ENCODE data around the gene CCDC34. TPM values are rescaled to one million over a fixed set of nuclear protein-coding genes. Genes with fewer than 3 reads are reported as not detected.

The CCDC34 gene
- polyA plus RNA-seq, 3 donors from 2014 or later: 1.3 to 1.6 (median 1.4) TPM

DNA sequence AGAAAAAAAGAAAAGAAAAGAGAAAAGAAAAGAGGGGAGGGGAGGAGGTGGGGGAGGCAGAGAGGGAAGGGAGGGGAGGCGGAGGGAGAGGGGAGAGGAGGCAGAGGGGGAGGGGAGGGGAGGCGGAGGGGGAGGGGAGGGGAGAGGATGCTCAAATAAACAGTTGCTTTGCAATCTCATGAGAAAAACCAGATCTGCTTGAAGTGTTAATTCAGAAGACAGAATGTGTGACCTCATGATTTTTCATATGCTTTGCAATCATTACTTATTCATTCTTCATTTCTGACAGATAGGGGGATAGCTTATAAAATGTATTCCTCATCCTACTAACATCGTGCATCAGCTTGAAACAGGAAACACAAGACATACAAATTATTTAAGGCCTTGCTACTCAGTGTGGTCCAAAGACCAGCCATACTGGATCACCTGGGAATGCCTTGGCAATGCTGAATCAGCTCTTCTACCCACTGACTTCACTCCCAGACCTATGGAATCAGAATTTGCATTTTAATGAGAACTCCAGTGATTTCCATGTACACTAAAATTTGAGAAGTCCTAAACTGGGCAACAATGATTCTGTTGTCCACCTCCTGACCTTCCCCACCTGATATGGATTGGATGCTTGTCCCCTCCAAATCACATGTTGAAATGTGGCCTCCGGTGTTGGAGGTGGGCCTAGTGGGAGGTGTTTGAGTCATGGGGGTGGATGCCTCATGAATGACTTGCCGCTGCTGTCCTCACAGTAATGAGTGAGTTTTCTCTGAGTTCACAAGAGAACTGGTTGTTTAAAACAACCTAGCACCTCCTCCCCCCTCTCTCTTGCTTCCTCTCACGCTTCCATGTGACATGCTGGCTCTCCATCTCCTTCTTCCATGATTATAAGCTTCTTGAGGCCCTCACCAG, 69.2 kb downstream of the CCDC34 start:
- peaks cover 0 to 12% (median under 1%) of the 10 kb centered on the region in 6 donors for H3K9me3 Mint-ChIP-seq
- H3K4me1 Mint-ChIP-seq: no peaks in the 10 kb centered on the region
- DNase-seq: no peak
- peaks cover 0 to 3% (median 0%) of the 10 kb centered on the region in 3 donors for H3K36me3 Mint-ChIP-seq
- peaks cover 0 to 3% (median 2%) of the 10 kb centered on the region in 3 donors for H3K27me3 Mint-ChIP-seq (ENCODE audit: low read depth in 3 of 3)
- no peak overlapping the region for H3K27ac Mint-ChIP-seq
- H3K4me3 Mint-ChIP-seq: no peak overlapping the region

DNA sequence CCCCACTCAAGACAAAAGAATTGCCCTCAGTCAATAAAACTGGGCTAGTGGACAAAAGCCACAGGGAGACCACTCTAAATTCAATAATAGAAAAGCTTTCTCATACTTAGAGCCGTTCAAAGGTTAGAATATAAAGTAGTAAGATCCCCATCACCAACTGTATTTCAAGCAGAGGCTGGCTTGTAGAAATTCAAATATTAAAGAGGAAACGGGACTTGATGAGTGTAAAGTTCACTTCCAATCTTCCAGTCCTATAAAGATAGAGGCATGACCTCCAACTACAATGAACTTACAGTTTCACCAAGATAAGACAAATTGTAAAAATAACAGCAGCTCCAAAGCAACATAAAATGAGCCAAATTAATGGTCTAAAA, 70.4 kb downstream of the CCDC34 start:
- no peak overlapping the region for H3K4me3 Mint-ChIP-seq
- H3K9me3 Mint-ChIP-seq: peaks cover 0 to 12% (median under 1%) of the 10 kb centered on the region in 6 donors
- H3K36me3 Mint-ChIP-seq: peaks cover 0 to 3% (median 0%) of the 10 kb centered on the region in 3 donors

DNA sequence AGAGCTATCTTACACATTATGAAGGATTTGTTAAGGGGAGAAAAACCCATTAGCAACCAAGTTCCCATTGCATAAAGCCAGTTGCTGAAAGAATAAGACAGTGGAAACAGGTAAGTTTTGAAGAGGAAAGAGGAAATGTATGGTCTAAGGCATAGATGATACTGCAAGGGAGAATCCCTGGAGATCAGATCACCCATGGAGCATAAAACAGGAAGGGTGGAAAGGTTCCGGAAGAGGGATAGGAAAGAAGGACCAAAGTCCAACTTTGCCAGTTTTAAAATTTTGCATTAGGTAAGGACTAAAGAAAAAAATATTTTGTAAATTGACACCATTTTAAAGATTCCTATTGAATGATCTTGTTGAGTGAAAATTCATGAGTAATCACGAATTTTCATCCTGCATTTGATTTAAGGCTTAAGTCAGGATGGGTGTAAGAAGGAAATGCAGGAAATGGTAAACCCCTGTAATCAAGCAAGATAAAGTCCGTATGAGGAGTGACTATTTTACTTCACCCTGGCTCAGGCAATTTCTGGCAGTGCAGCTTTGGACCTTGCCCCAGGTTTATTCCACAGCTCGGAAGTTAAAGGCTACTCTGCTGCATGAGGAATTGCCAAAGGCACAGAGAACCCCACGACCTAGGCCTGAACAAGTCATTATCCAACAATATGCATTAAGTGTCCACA, 70.9 kb downstream of the CCDC34 start:
- Mint-ChIP-seq H3K27me3 (ENCODE audit: low read depth in 3 of 3) (peaks cover 1 to 3% (median 2%) of the 10 kb centered on the region in 3 donors), H3K4me3 (no peak overlapping the region), H3K27ac (no peak overlapping the region), H3K4me1 (no peaks in the 10 kb centered on the region), H3K9me3 (peaks cover 0 to 12% (median under 1%) of the 10 kb centered on the region in 6 donors), H3K36me3 (peaks cover 0 to 3% (median 0%) of the 10 kb centered on the region in 3 donors)
- DNase-seq: no peak

More for the DNA sequence above, 70.4 kb downstream of the CCDC34 start:
- DNase-seq: no peak
- Mint-ChIP-seq H3K4me1 (no peaks in the 10 kb centered on the region), H3K27ac (no peak overlapping the region), H3K27me3 (ENCODE audit: low read depth in 3 of 3) (peaks cover 0 to 3% (median 2%) of the 10 kb centered on the region in 3 donors)

DNA sequence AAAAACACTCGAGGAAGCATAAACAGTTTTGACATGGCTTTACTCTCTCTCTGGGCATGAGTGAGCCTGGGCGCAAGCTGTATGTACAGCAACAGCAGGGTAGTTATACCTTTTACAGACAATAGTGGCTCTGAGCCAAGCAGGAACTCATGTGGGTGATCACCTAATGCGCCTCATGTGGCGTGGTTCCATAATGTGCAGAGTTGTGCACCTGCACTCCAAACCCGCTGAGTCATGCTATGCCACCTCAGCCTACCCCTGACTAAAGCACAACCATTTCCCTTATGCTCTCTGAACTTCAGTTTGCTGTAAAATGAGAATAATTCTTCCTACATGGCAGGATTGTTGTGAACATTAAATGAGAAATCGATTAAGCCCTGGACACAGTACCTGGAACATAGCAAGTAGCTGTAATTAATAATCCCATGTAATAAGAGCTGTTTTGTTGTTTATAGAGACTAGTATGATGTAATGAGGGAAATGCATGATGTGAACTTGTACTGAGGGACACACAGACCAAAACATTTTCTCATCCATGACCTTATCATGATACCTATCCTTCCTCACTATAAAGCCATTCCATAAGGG, 71.6 kb downstream of the CCDC34 start:
- peaks cover 0 to 12% (median under 1%) of the 10 kb centered on the region in 6 donors for H3K9me3 Mint-ChIP-seq
- peaks cover 0 to 3% (median 0%) of the 10 kb centered on the region in 3 donors for H3K36me3 Mint-ChIP-seq
- peaks cover 2 to 3% (median 3%) of the 10 kb centered on the region in 3 donors for H3K27me3 Mint-ChIP-seq (ENCODE audit: low read depth in 3 of 3)
- H3K4me3 Mint-ChIP-seq: no peak overlapping the region
- DNase-seq: no peak
- H3K4me1 Mint-ChIP-seq: no peaks in the 10 kb centered on the region
- H3K27ac Mint-ChIP-seq: no peak overlapping the region

DNA sequence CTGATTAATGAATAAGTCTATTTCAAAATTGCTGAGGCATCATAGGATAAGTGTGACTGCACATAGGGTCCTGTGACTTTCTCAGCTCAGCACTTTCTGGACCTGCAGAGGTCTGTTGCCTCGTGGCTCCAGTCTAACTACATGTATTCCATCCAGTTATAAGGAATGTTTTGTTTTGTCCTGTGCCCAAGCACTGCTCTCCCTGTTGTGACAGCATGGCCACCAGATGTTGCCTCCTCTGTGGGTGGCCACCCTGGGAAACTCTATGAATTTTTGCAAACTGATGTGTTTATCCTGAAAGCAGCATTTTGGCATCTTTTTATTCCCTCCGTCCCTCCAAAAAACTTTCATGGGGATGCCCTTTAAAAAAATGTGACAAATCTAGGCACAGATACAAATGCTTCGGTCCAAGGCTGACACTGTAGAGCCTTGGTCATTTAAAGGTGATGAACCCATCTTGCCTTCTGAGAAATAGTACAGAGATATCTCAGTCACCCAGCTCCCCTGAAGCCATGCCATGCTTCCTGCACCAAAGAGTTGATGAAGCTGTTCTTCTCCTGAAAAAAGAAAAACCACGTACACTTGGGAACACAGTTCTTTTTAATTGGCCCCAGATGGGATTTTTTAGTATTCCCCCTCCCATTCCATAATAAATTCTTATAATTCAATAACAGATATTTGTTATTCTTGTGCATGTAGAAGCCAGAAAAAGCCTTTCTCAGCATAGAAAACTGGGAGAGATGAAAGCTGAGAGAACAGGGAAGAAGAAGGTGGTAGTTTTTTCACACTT, 72.6 kb downstream of the CCDC34 start:
- H3K36me3 Mint-ChIP-seq: peaks cover 0 to 3% (median 0%) of the 10 kb centered on the region in 3 donors
- no peak overlapping the region for H3K27ac Mint-ChIP-seq
- H3K27me3 Mint-ChIP-seq (ENCODE audit: low read depth in 3 of 3): peaks cover 2 to 3% (median 3%) of the 10 kb centered on the region in 3 donors
- H3K4me3 Mint-ChIP-seq: no peak overlapping the region
- DNase-seq: no peak
- peaks cover 0 to 12% (median under 1%) of the 10 kb centered on the region in 6 donors for H3K9me3 Mint-ChIP-seq
- no peaks in the 10 kb centered on the region for H3K4me1 Mint-ChIP-seq

Other genes starting within 250 kb of the CCDC34 start
- under 1 TPM in 1 of 3 donors, not detected in 2; 0.51 TPM for gene LGR4, start 109.6 kb upstream of the CCDC34 start, polyA plus RNA-seq
- 10 to 100 TPM in 1 of 3 donors, 1 to 10 TPM in 2; 5.1 to 11.0 (median 5.4) TPM for gene LIN7C, start 143.6 kb upstream of the CCDC34 start, polyA plus RNA-seq

Measured in immature natural killer cell (primary cell).